Measurements from ENCODE around the gene CTLA4. TPM values are rescaled to one million over a fixed set of nuclear protein-coding genes. Genes with fewer than 3 reads are reported as not detected.
"Not testable (repeated sequence)": the region's sequence is repeated elsewhere in the genome, so short reads cannot be mapped to it uniquely, and the experiment has no call there.

CTLA4 gene
- total and polyA plus RNA-seq, 8 donors: 1.1 to 2.0 TPM; not detected in 6

GRCh38 chr2:203876328-203876727 lies 8.8 kb downstream of the CTLA4 start:
- DNase-seq: no peak
- Histone ChIP-seq H3K4me3 (no peak overlapping the region), H3K36me3 (no peaks in the 10 kb centered on the region), H3K27me3 (no peaks in the 10 kb centered on the region), H3K4me1 (no peaks in the 10 kb centered on the region), H3K9me3 (no peaks in the 10 kb centered on the region), H3K27ac (no peak overlapping the region)
- WGBS, 5 donors: 85 to 89% (median 87%) methylated on average over 3 of the region's 3 CpGs
- TF ChIP-seq POLR2AphosphoS5 (IDR thresholded peaks at IDR 0.05): no peak
- TF ChIP-seq EP300 (IDR thresholded peaks at IDR 0.05): no peak
- TF ChIP-seq CTCF (IDR thresholded peaks at IDR 0.05): no peak
- intact Hi-C loops (cut with DNase I; ENCODE audit: low total_unique reads): no loop called here

DNA sequence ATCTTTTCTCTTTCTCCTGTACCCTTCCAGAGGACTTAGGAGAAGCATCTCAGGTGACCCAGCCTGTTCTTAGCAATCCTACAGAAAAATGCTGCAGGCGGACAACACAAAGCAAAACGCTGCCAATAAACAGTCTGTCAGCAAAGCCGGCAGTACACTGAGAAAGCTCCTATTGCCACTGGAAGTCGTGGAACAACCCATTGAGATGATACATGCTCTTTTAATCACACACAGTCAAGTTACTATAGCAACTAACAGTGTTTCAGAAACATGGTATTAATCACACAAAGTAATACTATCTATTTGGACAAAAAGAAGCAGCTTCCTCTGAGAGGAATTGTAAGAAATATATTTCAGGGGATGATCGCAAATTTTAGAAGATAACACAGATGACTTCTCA lies 10.5 kb downstream of the CTLA4 start:
- no peaks in the 10 kb centered on the region for H3K9me3 ChIP-seq
- H3K27ac ChIP-seq: no peak overlapping the region
- peaks cover 0 to 6% (median 0%) of the 10 kb centered on the region in 4 donors for H3K4me1 ChIP-seq
- DNase-seq: peak in 1 of 2 donors; percentile 32
- H3K36me3 ChIP-seq: no peaks in the 10 kb centered on the region
- H3K27me3 ChIP-seq: no peaks in the 10 kb centered on the region
- H3K4me3 ChIP-seq: no peak overlapping the region
- TF ChIP-seq POLR2A (IDR thresholded peaks at IDR 0.05) (no peak), CTCF (IDR thresholded peaks at IDR 0.05) (no peak), EP300 (IDR thresholded peaks at IDR 0.05) (no peak), POLR2AphosphoS5 (IDR thresholded peaks at IDR 0.05) (no peak)
- WGBS, 5 donors: 31 to 49% (median 37%) methylated on average over 5 of the region's 5 CpGs
- intact Hi-C loops (cut with DNase I; ENCODE audit: low total_unique reads): no loop called here

GRCh38 chr2:203880557-203881125 lies 13.1 kb downstream of the CTLA4 start:
- 84 to 88% (median 85%) methylated on average over 4 to 7 of the region's 7 CpGs for WGBS, 5 donors
- TF ChIP-seq CTCF (IDR thresholded peaks at IDR 0.05): no peak
- no peak for TF ChIP-seq POLR2A (IDR thresholded peaks at IDR 0.05)
- TF ChIP-seq EP300 (IDR thresholded peaks at IDR 0.05): no peak
- TF ChIP-seq POLR2AphosphoS5 (IDR thresholded peaks at IDR 0.05): no peak
- no peak for DNase-seq
- Histone ChIP-seq H3K9me3 (no peaks in the 10 kb centered on the region), H3K4me1 (peaks cover 0 to 6% (median 0%) of the 10 kb centered on the region in 4 donors), H3K36me3 (no peaks in the 10 kb centered on the region), H3K4me3 (no peak overlapping the region), H3K27me3 (no peaks in the 10 kb centered on the region), H3K27ac (no peak overlapping the region)
- intact Hi-C loops (cut with DNase I; ENCODE audit: low total_unique reads): no loop called here

GRCh38 chr2:203881185-203881584 lies 13.6 kb downstream of the CTLA4 start:
- H3K27me3 ChIP-seq; DNase-seq; H3K4me1 ChIP-seq; intact Hi-C loops (cut with DNase I; ENCODE audit: low total_unique reads); H3K27ac ChIP-seq; H3K4me3 ChIP-seq; H3K9me3 ChIP-seq; H3K36me3 ChIP-seq: not testable (repeated sequence)
- WGBS, 5 donors: 62 to 85% (median 75%) methylated on average over 3 of the region's 3 CpGs

GRCh38 chr2:203882551-203882950 lies 15.0 kb downstream of the CTLA4 start:
- H3K27ac ChIP-seq: no peak overlapping the region
- H3K36me3 ChIP-seq: no peaks in the 10 kb centered on the region
- no peak for DNase-seq
- intact Hi-C loops (cut with DNase I; ENCODE audit: low total_unique reads): no loop called here
- H3K4me1 ChIP-seq: peaks cover 0 to 11% (median 4%) of the 10 kb centered on the region in 4 donors
- 77 to 93% (median 91%) methylated on average over 1 of the region's 1 CpG for WGBS, 5 donors
- H3K27me3 ChIP-seq: no peaks in the 10 kb centered on the region
- no peak for TF ChIP-seq POLR2AphosphoS5 (IDR thresholded peaks at IDR 0.05)
- H3K9me3 ChIP-seq: no peaks in the 10 kb centered on the region
- H3K4me3 ChIP-seq: no peak overlapping the region
